GM18868 (cell line): Measurements from ENCODE around the gene NDUFS8.

Experiments
- ATAC-seq: cut with Tn5 transposase; IDR thresholded peaks from one replicate; pipeline ENCODE4 v1.9.1; 2021; ENCODE audit warnings: mild to moderate bottlenecking, moderate library complexity; ENCODE audit not compliant: unreplicated experiment

Gene NDUFS8

DNA sequence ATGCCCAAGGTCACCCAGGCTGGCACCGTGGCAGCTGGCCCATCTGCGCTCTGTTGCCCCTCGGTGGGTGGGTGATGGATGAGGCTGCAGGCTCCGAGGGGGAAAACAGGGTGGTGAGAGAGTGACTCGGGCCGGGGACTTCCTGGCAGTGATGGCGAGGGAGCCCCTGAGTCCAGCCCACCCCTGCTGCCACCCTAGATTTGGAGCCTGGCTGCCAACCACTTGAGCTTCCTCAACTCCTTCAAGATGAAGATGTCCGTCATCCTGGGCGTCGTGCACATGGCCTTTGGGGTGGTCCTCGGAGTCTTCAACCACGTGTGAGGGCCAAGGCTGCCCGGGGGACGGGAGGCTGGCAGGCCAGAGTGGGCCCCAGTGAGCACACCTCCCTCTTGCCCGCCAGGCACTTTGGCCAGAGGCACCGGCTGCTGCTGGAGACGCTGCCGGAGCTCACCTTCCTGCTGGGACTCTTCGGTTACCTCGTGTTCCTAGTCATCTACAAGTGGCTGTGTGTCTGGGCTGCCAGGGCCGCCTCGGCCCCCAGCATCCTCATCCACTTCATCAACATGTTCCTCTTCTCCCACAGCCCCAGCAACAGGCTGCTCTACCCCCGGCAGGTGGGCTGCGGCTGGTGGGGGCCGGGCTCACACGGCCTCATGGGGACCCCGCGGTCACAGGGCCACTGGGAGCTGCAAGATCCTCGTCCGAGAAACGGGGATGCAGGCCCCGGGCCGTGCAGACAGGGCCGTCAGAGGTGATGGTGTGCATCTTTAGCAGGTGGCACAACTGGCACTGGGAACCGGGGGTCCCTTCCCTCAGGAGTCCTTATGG is 18.4 kb downstream of the NDUFS8 start:
- ATAC-seq, result no peak

DNA sequence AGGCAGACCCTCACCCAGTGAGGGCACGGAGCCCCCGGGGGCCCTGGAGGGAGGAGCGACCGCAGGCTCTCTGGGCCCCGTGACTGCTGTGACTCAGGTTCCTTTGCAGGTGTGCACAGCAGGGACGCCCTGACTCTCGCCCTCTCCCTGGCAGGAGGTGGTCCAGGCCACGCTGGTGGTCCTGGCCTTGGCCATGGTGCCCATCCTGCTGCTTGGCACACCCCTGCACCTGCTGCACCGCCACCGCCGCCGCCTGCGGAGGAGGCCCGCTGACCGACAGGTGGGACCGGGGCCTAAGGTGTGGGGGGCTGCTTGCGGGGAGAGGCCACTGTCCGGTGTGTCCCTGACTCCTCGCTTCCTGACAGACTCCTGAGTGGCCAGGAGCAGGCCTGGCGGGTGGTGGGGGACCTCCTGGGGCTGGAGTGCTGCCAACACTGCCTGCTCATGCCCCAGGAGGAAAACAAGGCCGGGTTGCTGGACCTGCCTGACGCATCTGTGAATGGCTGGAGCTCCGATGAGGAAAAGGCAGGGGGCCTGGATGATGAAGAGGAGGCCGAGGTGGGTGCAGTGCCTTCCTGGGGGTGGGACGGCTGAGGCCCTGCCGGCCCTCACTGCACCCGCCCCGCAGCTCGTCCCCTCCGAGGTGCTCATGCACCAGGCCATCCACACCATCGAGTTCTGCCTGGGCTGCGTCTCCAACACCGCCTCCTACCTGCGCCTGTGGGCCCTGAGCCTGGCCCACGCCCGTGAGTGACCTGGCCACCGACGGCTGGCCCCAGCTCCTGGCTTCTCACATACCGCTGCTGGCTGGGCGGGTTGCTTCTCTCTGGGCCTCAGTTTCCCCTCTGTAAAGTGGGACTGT is 19.3 kb downstream of the NDUFS8 start:
- no peak for ATAC-seq

DNA sequence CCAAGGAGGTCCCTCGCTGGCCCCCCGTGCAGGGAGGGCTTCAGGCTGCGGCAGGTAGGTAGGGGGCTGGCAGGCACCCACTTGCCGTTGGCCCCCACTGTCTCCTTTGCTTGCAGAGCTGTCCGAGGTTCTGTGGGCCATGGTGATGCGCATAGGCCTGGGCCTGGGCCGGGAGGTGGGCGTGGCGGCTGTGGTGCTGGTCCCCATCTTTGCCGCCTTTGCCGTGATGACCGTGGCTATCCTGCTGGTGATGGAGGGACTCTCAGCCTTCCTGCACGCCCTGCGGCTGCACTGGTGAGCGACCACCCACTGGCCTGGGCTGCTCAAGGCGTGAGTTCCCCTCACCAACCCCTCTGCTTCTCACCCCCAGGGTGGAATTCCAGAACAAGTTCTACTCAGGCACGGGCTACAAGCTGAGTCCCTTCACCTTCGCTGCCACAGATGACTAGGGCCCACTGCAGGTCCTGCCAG is 19.9 kb downstream of the NDUFS8 start:
- no peak for ATAC-seq

DNA sequence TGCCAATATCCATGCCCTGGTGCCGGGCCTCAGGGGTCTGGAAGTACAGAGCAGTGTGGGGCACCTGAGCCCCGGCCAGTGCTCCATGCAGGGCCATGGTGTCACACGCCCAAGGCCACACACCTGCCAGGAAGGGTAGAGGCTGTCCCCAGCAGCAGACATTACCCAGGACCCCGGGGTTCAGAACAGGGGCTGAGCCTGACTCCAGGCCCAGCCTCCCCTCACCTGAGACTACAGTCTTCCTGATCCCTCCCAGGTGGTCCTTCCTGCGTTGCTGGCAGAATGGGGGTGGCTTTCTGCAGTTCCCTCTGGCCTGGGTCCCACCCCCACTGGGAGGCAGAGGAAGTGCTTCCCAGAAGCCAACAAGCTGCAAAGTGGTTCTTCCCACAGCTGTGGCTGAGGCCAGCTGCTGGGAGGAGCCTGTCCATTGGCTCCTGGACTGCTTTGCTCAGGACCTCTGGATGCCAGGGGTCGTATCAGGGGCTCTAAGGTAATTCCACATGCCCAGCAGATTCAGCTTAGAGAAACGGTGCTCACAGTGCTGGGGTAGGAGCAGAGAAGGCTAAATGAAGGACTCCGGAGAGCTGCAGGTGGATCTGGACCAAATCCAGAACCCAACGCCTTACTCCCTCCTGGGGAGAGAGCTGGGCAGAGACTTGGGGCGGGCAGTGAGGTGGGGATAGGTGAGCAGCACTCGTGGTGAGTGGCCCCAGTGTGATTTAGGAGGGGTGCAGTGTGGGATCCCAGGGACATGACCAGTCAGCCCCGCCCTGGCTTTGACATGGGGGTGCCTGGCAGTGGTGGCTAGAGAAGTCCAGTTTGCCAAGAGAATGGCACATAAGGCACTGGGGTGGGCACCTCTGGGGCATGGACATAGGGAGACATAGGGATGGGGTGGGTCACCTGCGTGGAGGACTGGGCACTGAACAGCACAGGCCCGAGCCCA is 21.0 kb downstream of the NDUFS8 start:
- ATAC-seq, result no peak

DNA sequence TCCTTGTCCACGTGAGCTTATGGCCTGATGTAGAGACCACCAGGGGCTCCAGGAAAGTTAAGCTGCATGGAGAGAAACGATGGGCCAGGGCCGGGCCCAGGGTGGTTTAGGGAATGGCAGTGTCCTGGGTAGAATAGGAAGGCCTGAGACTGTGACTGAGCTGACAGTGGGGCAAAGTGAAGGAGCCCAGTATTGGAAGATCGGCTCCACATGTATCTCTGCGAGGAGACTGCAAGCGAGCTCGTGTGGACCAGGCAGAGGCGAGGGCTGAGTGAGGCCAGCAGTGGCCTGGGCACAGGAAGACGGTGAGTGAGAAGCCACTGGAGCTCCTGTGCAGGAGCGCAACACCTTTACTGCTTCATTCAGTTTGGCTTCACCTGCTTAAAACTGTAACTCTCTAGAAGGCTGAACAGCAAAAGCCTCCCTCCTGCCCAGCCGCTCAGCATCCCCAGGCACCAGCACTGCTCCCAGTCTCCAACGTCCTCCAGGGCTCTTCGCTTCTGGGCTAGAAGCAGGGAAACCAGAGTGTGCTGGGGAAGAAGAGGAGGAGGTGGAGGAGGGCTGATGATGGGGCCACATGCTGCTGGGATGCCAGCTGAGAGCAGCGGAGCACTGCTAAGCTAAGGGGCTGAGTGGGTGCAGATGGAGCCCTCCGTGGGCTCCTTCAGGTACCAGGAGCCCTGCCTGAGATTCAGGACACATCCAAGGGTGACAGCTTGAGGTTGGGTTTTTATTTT is 21.8 kb downstream of the NDUFS8 start:
- ATAC-seq, result no peak

DNA sequence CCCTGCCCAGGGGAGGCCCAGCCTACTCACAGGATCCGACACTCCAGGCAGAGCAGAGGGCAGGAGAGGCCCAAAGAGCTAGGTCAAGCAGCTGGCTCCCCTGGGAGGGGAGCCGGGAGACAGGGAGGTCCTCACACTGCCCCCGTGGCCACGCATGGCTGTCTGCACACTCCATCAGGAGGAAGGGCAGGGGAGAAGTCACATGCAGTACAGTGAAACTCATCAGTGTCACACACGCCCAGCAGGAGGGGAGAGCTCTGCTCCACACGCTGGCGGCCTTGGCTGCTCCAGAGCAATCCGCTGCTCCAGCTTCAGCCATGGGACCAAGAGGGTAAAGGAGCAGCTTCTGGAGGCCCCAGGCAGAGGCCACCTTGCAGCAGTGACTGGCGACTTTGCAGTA is 22.6 kb downstream of the NDUFS8 start:
- no peak for ATAC-seq

DNA sequence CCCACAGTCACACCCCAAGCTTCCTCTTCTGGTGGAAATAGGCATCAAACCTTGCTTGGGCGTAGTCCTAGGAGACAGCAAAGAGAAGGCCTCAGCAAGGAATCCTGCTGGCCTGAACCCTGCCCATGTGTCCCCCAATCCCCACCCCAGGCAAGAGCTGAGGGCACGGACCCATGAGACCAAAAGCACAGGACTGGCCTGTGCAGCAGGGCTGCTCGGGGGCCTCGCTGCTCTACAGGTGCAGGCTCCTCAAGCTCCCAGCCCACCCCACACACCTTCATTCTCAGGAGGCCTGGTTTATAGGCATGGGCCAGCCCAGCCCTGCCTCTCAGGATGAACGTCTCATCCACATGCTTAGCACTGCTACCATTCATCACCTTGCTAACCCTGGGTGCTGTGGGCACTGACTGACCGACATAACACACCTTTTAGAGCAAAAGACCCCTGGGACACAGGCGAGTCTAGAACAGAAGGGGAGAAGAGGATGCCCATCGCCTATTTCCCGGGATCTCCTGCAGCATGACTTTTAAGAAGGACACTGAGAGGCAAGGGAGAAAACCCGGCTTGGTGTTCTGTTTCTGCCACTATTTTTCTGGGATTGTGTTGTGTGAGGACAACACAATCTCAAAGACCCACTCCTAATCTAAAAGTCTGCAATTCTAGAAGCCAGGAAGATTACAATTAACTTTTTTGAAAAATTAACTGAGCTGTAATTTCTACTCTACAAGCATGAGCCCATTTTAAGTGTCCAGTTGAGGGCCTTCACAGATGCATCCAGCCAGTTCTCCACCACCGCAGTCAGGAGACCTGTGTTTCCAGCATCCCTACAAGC is 23.7 kb downstream of the NDUFS8 start:
- ATAC-seq, result no peak

DNA sequence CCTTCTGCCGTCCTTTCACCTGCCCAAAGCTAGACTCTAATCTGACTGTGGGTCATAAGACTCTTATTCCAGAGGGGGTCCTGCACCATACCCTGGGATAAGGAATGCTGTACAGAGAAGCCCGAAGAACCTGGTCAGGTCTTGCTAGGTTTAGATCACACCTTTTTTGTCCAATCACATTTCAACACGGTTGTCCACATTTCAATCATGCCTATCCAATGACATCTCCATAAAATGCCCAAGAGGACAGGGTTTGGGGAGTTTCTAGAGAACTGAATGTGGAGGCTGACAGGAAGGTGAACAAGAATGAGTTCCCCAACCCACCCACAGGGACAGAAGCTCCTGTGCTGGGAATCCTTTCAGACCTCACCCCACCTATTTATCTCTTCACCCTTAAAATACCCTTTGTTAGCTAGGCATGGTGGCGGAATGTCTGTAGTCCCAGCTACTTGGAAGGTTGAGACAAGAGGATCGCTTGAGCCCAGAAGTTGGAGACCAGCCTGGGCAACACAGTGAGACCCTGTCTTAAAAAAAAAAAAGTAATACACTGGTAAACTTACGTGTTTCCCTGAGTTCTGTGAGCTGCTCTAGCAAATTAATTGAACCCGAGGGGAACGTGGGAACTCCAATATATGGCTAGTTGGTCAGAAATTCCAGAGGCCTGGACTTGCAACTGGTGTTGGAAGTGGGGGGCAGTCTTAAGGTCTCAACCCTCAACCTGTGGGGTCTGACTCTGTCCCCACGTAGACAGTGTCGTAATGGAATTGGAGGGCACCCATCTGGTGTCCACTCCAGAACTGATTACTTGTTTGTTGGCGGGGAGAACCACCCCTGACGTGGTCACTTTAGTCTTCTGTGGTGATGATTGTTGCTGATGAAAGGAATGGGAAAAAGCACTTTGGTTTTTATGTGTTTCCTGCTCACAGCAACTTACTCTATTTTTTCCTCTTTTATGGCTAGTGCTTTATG is 26.1 kb downstream of the NDUFS8 start:
- ATAC-seq, result no peak

DNA sequence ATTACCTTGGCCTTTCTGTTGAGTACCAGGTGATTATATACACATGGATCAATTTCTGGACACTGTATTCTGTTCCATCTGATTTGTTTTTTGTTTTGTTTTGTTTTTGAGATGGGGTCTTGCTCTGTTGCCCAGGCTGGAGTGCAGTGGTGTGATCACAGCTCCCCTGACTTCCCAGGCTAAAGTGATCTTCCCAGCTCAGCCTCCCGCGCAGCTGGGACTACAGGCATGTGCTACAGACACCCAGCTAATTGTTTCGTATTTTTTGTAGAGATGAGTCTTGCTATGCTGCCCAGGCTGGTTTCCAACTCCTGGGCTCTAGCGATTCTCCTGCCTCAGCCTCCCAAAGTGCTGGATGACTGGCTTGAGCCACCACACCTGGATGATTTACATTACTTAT is 27.3 kb downstream of the NDUFS8 start:
- no peak for ATAC-seq

DNA sequence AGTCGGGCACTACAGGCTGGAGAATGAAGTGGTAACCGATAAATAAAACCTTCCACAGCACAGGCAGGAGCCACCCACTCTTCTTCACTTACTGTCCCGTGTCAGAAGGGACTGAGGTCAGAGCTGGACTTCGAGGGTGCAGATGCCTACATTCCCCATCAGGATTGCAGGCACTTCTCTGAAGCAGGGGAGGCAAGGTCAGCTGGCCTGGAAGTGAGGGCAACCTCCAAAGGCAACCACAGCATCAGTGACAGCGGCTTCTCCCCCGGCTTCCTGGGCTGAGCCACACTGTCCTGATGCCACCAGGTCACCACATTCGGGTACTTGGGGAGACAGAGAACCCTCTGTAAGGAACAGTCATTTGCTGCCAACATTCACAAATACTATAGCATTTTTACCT is 31.0 kb downstream of the NDUFS8 start:
- no peak for ATAC-seq

DNA sequence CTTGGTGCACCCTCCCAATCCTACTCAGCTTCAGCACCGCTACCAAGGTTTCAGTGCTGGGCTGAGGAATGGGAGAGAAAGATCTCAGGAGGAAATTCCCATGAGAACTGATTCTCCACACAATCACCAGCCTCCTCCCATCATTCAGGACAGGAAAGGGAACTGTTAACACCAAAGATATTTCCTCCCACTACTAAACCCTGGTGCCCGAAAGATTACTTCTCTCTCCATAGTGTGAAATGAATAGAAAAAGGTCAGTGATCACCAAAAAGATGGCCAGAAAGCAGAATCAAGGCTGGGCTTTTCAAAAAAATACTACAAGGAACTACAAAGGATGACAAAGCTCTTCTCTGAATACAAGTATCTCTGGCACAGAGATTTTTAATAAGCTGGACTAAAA is 34.4 kb downstream of the NDUFS8 start:
- no peak for ATAC-seq

DNA sequence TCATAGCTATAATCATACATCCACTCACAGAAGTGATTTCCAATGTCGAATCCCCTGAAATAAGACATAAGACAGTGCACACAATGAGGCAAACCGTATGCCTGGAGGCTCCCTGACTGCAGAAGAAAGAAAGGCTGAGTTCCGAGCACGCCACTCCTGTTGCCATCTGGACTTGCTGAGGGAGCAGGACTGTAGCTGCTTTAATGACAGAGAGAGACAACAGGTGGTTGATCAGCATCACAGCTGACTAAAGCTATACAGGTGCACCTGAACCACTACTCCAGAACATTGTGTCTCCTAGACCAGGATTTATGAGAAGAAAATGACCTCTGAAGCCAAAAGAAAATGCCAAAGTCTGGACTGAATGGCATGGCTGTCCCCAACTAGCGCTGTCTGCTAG is 35.4 kb downstream of the NDUFS8 start:
- no peak for ATAC-seq

DNA sequence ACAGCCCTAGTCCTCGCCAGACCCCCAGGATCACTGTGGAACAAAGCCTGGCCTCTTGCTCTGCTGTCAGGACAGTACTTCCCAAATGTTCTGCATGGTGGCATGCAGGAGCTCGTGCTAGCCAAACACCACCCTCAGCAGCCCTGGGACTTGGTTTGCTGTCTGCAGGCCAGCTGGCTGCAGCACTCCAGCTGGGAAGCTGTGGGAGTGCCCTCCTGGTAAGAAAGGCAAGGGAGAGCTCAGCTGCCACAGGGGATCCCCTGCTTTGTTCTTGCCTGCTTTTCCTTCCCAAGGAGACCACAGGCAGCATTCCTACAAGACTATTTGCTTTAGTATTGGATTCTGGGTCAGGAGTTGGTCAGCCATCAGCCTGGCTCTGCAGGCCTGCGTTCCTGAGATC is 36.3 kb downstream of the NDUFS8 start:
- ATAC-seq, result no peak

DNA sequence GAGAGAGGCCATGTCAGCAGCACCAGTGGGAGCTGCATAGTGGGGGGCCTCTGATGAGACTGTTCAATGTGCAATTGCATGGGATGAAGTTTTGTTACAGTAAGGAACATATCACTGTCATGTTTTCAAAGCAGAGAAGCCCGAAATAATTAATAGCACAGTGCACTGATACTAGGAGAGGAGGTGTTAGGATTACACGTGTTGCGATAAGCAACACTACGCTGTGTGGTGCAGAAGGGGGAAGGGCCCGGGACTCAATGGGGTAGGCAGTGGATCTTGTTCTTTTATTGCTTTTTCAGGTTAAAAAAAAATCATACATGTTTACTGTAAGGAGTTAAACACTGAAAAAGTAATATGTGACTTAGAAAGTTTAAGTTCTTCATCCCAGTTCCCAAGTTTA is 37.5 kb downstream of the NDUFS8 start:
- no peak for ATAC-seq

DNA sequence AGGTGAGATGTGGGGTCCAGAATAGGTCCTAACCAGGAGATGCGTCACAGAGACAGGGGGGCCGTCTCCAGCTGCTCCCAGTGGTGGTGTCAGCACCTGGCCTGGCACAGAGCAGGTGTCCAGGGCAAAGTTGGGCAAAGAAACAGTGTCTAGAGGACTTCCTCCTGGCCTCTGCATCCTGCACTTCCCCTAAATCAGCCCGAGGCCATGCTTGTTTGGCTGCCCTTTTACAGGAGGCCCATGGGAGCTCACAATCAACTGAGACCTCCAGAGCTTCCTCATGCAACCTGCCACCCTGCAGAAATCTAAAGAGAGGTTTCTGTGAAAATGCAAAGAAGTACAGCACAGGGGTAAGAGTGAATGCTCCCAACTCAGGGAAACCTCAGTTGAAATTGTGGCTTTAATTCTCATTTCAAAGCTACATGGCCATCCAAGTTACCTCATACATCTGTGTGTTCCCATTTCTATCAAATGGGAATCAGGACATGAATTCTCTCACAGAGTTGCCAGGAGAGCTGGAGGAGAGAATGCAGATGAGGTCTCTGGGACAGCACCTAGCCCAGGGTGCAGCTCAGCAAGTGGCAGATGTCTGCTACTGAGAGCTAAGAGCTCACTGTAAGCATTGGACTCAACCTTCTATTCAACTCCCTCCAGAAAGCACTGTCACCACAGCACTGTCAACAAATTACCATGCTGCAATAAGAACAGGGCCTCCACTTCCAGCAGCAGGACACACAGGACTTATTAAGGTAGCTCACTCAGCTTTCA is 41.0 kb downstream of the NDUFS8 start:
- no peak for ATAC-seq

DNA sequence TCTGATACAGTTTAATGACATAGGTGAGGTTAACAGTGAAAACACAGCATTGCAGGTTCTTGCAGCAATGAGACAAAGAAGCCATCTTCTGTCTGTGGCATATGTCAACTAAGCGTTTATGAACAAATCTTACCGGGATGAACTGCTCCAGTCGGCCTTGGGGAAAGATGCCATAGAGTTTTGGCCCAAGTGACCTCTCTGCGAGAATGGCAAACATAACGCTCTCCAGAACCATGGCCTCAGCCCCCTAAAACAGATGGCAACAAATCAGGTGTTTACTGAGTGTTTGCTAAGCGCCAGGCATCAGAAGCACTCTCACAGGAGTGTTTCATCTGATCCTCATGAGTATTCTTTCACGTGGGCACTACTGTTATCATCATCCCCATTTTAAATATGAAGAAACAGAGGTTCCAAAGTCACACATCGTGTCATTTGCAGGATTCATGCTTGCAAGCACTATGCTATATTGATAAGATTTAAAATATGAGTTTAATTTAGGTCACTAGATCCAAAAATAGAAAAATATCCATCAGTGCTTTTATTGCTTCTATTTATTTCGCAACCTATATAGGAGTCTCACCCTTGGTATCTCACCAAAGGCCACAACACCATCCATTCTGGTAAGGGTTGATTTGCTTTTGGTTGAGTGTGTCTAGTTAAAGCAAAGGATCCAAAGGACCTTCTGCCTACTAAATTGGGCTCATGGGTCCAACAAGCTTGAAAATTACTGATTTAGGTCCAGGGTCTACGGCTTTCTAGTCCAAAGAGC is 44.3 kb downstream of the NDUFS8 start:
- ATAC-seq, result no peak
